C1 segment of cervical spinal cord (tissue), 14 donors: ENCODE data around the gene FAM228B.
"Not testable (repeated sequence)": the region's sequence is repeated elsewhere in the genome, so short reads cannot be mapped to it uniquely, and the experiment has no call there.

ENCODE experiments used
- DNase-seq, 14 donors: peaks; one replicate each; lab custom pipeline; 2025; lab: John Stamatoyannopoulos, UW

FAM228B gene

DNA sequence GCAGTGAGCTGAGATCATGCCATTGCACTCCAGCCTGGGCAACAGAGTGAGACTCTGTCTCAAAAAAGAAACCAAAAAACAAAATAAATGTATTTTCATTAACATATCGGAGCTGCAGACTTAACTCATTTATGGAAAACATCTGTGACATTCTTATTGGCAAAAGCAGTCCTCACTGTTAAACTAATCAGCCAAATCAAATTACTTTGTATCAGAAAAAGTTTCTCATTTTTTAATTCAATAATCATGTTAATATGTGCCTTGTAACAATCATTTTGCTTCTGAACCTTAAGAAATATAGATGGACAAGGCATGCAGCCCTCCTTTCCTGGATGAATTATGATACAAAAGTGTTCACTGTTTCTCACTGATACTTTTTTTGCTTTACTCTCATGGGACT, 20.6 kb upstream of the FAM228B start:
- no peak for DNase-seq

DNA sequence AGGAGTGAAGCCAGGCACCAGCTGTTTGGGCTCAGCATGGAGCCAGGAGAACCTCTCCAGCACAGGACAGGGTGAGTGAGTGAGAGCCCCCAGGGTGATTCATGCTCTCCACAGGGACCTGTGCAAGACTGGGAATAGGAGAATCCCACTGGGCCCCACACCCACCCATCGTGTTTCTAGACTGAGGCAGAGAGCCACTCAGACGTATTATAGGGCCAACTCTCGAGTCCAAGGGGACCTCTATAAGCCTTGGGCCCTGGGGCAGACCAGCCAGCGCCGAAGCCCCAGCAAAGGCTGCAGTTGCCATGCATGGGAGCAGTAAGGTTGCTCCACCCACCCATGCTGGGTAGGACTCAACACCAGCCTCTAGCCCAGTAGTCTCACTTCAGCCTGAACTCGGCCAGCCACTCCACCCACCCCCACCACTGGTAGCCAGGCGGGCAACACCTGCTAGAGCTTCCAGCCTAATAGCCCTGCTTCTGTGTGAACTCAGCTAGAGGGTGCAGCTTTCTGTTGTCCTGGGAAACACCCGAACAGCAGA, 19.1 kb upstream of the FAM228B start:
- no peak for DNase-seq

GRCh38 chr2:24104906-24105305, 18.4 kb upstream of the FAM228B start:
- DNase-seq = no peak

DNA sequence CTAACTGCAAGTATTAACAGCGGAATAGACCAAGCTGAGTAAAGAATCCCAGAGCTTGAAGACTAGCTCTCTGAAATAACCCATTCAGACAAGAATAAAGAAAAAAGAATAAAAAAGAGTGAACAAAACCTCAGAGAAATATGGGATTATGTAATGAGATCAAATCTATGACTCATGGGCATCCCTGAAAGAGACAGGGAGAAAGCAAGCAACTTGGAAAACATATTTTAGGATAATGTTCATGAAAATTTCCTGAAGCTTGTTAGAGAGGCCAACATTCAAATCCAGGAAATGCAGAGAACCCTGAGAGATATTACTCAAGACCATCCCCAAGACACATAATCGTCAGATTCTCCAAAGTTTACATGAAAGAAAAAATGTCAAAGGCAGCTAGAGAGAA, 17.5 kb upstream of the FAM228B start:
- DNase-seq = no peak

- DNase-seq = no peak
Observed at GRCh38 chr2:24106786-24107185, 16.5 kb upstream of the FAM228B start.

GRCh38 chr2:24107336-24107735, 15.9 kb upstream of the FAM228B start:
- DNase-seq = no peak

GRCh38 chr2:24109431-24109830, 13.8 kb upstream of the FAM228B start:
- DNase-seq = not testable (repeated sequence)

GRCh38 chr2:24110660-24111303, 12.5 kb upstream of the FAM228B start:
- no peak for DNase-seq

DNA sequence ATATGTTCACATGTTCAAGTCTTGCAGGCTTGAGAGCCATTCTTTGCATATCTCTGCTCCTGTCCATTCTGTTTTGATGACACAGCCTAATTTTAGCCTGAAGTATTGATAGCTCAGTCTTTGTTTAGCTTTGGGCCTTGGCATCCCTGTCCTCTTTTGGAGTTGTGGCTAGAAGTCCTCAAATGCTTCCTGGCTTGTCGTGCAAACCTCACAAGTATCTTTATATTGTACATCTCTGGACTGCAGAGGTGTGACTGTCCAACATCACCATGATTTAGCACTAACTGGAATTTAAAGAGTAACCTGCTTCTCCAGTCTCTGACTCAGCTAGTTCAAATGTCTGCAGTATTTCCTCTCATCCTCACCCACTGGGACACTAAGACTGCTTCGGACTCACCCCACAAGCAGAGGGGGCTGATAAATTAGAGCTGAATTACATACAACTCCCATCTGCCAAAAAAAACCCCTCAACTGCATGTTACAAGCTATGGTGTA, 11.8 kb upstream of the FAM228B start:
- no peak for DNase-seq

- no peak for DNase-seq
Observed at GRCh38 chr2:24115057-24115456, 8.2 kb upstream of the FAM228B start.

DNA sequence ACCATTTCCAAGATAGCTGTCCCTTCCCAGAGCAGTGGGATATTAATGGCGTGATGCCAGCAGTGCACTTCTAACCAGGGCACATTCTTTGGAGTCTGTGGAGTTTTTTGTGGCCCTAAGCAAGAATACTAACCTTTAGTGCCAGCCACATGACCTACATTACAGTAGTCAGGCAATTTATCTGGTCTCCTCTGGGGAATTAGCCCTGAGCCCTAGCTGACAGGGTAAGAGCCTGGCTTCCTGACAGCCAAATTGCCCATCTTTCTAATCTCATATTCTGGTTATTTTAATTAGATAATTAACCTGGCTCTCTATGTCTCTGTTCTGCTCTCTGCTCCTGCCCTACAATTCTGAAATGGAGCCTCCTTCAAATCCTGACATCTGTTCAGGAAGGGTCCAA, 5.4 kb upstream of the FAM228B start:
- no peak for DNase-seq

GRCh38 chr2:24121066-24121465, 2.2 kb upstream of the FAM228B start:
- no peak for DNase-seq

GRCh38 chr2:24121469-24121868, 1.8 kb upstream of the FAM228B start:
- no peak for DNase-seq

- DNase-seq = peak in 1 of 14 donors; percentile 49
Observed at GRCh38 chr2:24122366-24123194, 689 bp upstream of the FAM228B start.

- peak in 6 of 14 donors; percentile 26 to 74 (median 61) for DNase-seq
Observed at GRCh38 chr2:24123922-24124580, 782 bp downstream of the FAM228B start.

DNA sequence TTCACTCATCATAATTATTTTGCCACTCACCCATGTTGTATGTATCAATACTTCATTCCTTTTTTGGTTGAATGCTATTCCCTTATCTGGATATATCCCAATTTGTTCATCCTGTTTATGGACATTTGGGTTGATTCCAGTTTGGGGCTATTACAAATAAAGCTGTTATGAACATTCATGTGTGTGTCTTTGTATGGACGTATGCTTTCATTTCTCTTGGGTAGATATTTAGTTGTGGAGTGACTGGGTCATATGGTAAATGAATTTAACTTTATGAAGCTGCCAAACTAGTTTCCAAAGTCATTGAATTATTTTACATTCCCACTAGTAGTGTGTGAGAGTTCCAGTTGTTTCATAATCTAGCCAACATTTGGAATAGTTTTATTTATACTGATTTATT, 2.7 kb downstream of the FAM228B start:
- no peak for DNase-seq

- DNase-seq = no peak
Observed at GRCh38 chr2:24132543-24132942, 9.3 kb downstream of the FAM228B start.

DNA sequence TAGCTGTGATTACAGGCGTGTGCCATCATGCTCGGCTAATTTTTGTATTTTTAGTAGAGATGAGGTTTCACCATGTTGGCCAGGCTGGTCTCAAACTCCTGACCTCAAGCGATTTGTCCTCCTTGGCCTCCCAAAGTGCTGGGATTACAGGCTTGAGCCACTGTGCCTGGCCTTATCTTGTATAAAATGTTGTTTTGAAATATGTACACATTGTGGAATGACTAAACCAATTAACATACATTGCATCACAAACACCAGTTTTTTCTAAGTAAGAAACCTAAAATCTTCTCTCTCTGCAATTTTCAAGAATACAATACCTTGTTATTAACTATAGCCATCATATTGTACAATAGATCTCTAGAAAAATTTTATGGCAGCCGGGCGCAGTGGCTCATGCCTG, 17.0 kb downstream of the FAM228B start:
- not testable (repeated sequence) for DNase-seq

DNA sequence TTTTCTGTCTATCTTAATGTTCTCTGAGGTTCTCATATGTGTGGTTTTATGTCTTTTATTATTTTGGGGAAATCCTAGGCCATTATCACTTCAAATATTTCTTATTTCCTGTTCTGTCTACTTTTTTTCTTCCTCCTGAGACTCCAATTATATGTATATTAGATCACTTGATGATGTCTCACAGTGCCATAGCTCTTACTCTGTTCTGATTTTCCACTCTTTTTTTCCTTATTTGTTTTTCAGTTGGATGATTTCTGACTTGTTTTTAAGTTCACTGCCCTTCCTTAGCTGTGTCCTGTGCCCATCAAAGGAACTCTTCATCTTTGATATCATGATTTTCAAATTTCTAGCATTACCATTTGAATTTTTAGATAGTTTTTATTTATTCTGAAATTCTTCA, 24.1 kb downstream of the FAM228B start:
- DNase-seq = no peak

- no peak for DNase-seq
Observed at GRCh38 chr2:24152413-24153197, 29.3 kb downstream of the FAM228B start.

- no peak for DNase-seq
Observed at GRCh38 chr2:24153478-24153877, 30.2 kb downstream of the FAM228B start.
